Activated naive CD8-positive, alpha-beta T cell (primary cell): ENCODE measurements around the gene BIVM.

Experiments
- H3K27ac Mint-ChIP-seq: one replicate; pipeline ENCODE4 v1.8.0; 2021; ENCODE audit warnings: mixed read lengths
- H3K27me3 Mint-ChIP-seq: one replicate; pipeline ENCODE4 v1.8.0; 2021; ENCODE audit warnings: mixed read lengths
- H3K36me3 Mint-ChIP-seq: one replicate; pipeline ENCODE4 v1.8.0; 2021; ENCODE audit warnings: mixed read lengths
- H3K4me1 Mint-ChIP-seq: one replicate; pipeline ENCODE4 v1.8.0; 2021; ENCODE audit warnings: low read depth, mixed read lengths
- H3K4me3 Mint-ChIP-seq: one replicate; pipeline ENCODE4 v1.8.0; 2021; ENCODE audit warnings: mild to moderate bottlenecking, mixed read lengths
- H3K9me3 Mint-ChIP-seq: one replicate; pipeline ENCODE4 v1.8.0; 2021; ENCODE audit warnings: low read depth, mixed read lengths

Gene BIVM

DNA sequence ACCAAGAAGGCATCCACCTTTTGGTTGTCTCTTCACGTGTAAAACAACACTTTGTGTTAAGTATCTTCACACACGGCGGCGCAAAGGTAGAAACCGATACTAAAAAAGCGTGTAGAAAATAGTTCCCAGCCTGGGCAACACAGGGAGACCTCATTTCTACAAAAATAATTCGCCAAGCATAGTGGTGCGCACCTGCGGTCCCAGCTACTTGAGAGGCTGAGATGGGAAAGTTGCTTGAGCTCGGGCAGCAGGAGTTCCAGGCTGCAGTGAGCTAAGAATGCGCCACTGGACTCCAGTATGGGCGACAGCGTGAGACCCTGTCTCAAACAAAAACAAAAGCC lies 46.3 kb downstream of the BIVM start:
- no peaks in the 10 kb centered on the region for H3K27me3 Mint-ChIP-seq
- no peaks in the 10 kb centered on the region for H3K36me3 Mint-ChIP-seq
- peak overlapping the region; percentile 99 for H3K27ac Mint-ChIP-seq
- peak overlapping the region; percentile 99 for H3K4me3 Mint-ChIP-seq
- peaks cover 36% of the 10 kb centered on the region for H3K4me1 Mint-ChIP-seq
- no peaks in the 10 kb centered on the region for H3K9me3 Mint-ChIP-seq

DNA sequence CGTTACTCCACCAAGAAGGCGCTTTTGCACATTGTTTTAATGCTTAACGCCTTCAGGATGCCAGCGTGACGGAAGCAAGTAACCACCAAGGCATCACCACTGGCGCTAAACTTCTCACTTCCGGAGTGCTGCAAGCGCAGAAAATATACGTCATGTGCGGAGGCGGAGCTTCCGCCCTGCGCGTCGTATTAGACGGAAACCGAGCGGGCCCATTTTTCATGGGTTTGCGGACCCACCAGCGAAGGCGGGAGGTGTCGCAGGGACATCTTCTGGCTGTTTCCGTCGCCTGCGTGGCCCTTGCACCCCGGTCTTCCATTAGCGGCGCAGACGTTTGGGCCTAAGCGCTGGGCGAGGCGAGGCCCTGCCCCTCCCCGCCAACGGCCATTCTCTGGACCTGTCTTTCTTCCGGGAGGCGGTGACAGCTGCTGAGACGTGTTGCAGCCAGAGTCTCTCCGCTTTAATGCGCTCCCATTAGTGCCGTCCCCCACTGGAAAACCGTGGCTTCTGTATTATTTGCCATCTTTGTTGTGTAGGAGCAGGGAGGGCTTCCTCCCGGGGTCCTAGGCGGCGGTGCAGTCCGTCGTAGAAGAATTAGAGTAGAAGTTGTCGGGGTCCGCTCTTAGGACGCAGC lies 46.8 kb downstream of the BIVM start, which contains the start of gene ERCC5:
ERCC5 (plus strand) TSS at position 403 of the 631 bp plus-strand sequence. CDS start 235 bp downstream, outside the sequence.
- no peaks in the 10 kb centered on the region for H3K27me3 Mint-ChIP-seq
- no peaks in the 10 kb centered on the region for H3K9me3 Mint-ChIP-seq
- H3K4me3 Mint-ChIP-seq: peak within 1 kb of the TSS; percentile 99
- H3K4me1 Mint-ChIP-seq: peaks cover 41% of the 10 kb centered on the region
- peak within 1 kb of the TSS; percentile 99 for H3K27ac Mint-ChIP-seq
- H3K36me3 Mint-ChIP-seq: no peaks in the 10 kb centered on the region

DNA sequence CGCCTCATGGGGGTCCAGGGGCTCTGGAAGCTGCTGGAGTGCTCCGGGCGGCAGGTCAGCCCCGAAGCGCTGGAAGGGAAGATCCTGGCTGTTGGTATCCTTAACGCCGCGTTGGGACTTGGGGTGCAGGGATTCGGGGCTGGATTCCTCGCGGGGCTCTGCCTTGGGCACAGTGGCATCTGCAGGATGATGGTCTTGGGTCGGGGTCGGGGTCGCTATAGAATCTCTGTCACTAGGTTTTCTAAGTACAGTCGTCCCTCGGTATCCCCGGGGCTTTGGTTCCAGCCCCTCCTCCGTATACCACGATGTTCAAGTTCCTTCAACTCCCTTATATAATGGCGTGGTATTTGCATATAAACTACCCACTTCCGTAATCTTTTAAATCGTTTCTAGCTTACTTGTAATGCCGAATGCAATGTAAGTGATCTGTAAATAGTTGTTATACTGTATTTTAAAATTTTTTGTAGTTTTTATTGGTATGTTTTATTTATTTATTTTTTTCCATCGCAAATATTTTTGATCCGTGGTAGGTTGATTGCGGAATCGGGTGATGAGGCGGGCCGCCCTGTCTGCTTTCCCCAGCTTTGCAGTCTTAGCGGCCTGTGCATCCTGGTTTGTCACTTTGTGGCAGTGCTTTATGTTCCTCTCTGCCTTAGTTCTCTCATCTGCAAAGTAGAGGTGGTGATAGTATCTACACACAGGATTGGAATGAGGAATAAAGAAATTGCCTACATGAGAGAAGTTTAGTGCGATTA lies 47.5 kb downstream of the BIVM start:
- Mint-ChIP-seq H3K27me3 (no peaks in the 10 kb centered on the region), H3K9me3 (no peaks in the 10 kb centered on the region), H3K27ac (peak overlapping the region; percentile 99), H3K4me3 (peak overlapping the region; percentile 99), H3K4me1 (peaks cover 44% of the 10 kb centered on the region), H3K36me3 (no peaks in the 10 kb centered on the region)

DNA sequence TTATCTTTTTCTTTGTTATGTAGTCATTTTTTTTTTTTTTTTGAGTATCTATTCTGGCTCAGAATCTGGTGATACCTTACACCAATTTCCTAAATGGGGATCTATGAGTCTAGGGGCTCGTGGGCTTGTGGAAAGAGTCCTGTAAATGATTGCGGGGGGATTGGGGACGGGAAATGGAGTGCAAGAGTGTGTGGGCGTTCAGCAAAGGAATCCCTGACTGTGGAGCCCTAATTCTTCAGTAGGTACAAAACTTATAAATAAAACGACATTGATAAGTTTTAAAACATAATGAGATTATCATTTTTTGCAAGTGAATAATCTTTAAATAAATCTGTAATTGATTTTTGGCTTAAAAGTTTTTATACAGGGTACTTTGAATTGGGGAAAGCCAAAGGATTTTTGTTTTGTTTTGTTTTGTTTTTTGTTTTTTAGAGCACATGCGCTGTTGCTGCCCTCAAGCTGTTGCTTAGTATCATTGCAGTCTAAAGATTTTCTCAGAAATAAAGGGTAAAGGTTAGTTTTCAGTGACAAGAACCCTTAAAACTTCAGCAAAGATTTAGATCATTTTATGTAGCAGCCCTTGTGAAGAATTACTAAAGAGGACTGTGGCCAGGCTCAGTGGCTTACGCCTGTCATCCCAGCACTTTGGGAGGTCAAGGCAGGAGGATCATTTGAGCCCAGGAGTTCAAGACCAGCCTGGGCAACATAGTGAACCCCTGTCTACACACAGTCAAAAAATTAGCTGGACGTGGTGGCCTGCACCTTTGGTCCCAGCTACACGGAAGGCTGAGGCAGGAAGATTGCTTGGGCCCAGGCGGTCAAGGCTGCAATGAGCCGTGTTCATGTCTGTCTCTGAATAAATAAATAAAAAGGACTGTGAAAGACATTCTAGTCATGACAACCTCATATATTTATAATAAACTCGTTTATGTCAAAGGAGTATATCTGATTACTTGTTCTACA lies 48.6 kb downstream of the BIVM start:
- no peaks in the 10 kb centered on the region for H3K36me3 Mint-ChIP-seq
- H3K4me3 Mint-ChIP-seq: peak overlapping the region; percentile 99
- no peaks in the 10 kb centered on the region for H3K9me3 Mint-ChIP-seq
- H3K27me3 Mint-ChIP-seq: no peaks in the 10 kb centered on the region
- peaks cover 49% of the 10 kb centered on the region for H3K4me1 Mint-ChIP-seq
- peak overlapping the region; percentile 99 for H3K27ac Mint-ChIP-seq

DNA sequence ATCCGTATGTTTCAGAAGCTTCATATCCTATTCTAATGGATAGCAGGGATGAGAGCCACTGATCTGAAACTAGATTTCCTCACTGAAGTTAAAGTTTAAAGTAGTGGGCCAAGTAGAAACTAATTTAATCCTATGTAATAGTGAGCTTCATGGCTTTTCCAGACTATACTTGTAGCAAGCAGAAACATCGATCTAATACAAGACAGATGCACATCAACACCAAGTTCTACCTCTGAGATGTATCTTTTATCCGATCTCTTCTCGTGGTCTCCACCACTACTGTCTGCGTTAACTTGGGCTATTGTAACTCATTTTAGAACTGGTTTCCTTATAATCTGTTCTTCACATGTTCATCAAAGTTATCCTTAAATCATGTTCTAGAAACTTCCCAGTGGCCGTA lies 50.0 kb downstream of the BIVM start:
- Mint-ChIP-seq H3K4me3 (peak overlapping the region; percentile 22), H3K27ac (peak overlapping the region; percentile 81), H3K4me1 (peaks cover 61% of the 10 kb centered on the region), H3K27me3 (no peaks in the 10 kb centered on the region), H3K9me3 (no peaks in the 10 kb centered on the region), H3K36me3 (peaks cover 3% of the 10 kb centered on the region)

DNA sequence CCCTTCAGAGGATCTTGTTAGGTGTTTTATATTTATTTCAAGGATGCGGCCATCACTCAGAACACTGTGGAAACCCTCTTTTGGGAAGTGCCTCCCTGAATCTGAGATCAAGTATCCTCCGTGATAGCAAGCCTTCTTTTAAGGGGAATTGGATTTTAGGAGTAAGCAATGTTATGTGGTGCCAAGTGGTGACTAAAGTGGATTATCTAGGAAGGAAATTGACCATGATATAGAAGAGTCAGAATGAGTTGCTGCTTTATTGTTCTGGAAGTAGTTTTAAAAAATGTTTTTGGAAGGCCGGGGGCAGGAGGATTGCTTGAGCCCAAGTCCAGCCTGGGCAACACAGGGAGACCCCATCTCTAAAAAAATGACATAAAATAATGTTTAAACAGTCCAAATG lies 53.6 kb downstream of the BIVM start:
- Mint-ChIP-seq H3K9me3 (no peaks in the 10 kb centered on the region), H3K27ac (no peak overlapping the region), H3K4me1 (peaks cover 64% of the 10 kb centered on the region), H3K36me3 (peaks cover 12% of the 10 kb centered on the region), H3K4me3 (no peak overlapping the region), H3K27me3 (no peaks in the 10 kb centered on the region)

DNA sequence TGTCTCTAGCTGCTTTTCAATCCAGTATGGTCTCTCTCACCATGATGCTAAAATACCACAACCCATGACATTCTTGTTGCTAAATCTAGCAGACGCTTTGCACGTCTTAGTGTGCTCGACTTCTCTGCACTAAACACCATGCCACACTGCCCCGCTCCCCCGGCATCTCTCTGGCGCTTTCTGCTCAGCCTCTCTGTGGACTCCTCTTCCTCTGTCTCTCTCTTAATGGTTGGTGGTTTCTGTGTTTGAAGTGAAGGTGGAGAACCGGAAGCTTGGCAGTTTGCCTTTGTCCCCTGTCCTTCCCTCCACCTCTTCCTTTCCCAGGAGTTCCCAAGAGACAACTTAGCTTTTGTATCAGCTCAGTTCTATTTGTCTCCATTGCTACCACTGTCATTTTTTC lies 55.8 kb downstream of the BIVM start:
- H3K27ac Mint-ChIP-seq: peak overlapping the region; percentile 94
- H3K9me3 Mint-ChIP-seq: no peaks in the 10 kb centered on the region
- peaks cover 19% of the 10 kb centered on the region for H3K36me3 Mint-ChIP-seq
- H3K27me3 Mint-ChIP-seq: no peaks in the 10 kb centered on the region
- H3K4me3 Mint-ChIP-seq: peak overlapping the region; percentile 76
- peaks cover 50% of the 10 kb centered on the region for H3K4me1 Mint-ChIP-seq

DNA sequence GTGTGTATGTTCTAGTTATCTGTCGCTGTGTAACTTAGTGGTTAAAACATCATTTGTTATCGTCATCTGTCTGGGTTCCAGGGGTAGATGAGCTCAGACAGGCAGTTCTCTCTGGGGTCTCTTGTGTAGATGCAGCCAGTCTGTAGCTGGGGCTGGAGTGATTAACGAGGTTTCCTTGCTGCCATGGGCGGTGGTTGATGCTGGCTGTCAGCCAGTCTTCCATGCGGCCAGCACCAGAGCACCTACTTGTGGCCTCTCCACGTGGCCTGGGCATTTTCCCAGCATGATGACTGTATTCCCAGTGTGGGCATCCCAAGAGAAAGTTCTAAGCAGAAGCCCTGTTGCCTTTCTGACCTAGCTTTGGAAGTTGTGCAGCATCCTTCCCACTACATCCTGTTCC lies 57.6 kb downstream of the BIVM start:
- no peak overlapping the region for H3K4me3 Mint-ChIP-seq
- no peak overlapping the region for H3K27ac Mint-ChIP-seq
- H3K4me1 Mint-ChIP-seq: peaks cover 38% of the 10 kb centered on the region
- H3K36me3 Mint-ChIP-seq: peaks cover 19% of the 10 kb centered on the region
- no peaks in the 10 kb centered on the region for H3K27me3 Mint-ChIP-seq
- no peaks in the 10 kb centered on the region for H3K9me3 Mint-ChIP-seq

DNA sequence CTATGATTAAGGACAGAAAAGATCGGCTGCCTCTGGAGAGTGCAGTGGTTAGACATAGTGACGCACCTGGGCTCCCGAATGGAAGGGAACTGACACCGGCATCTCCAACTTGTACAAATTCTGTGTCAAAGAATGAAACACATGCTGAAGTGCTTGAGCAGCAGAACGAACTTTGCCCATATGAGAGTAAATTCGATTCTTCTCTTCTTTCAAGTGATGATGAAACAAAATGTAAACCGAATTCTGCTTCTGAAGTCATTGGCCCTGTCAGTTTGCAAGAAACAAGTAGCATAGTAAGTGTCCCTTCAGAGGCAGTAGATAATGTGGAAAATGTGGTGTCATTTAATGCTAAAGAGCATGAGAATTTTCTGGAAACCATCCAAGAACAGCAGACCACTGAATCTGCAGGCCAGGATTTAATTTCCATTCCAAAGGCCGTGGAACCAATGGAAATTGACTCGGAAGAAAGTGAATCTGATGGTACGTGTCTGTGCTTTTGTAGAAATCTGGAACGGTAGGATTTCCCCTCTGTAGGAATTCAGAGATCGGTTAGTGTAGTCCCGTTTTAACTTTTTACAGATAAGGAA lies 63.8 kb downstream of the BIVM start:
- Mint-ChIP-seq H3K27ac (peak overlapping the region; percentile 66), H3K4me3 (no peak overlapping the region), H3K36me3 (peaks cover 10% of the 10 kb centered on the region), H3K27me3 (no peaks in the 10 kb centered on the region), H3K4me1 (peaks cover 31% of the 10 kb centered on the region), H3K9me3 (no peaks in the 10 kb centered on the region)

DNA sequence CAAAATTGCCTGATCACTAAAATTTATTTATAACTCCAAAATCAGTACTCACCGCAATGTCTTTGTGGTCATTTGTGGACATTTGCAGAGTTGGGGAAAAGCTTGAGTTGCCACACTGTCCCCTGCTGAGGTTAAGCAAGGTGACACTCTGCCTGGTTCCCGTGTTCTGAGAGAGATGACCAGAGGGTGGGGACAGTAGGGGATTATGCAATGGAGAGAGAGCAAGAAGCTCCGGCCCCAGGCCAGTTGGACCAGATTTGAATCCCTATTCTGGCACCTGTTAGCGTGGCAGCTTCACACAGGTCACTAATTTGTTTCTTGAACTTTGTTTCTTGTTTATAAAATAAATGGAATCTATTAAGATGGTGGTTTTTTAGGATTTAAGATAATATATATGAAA lies 64.7 kb downstream of the BIVM start:
- peak overlapping the region; percentile 51 for H3K27ac Mint-ChIP-seq
- peaks cover 10% of the 10 kb centered on the region for H3K36me3 Mint-ChIP-seq
- no peaks in the 10 kb centered on the region for H3K27me3 Mint-ChIP-seq
- peaks cover 31% of the 10 kb centered on the region for H3K4me1 Mint-ChIP-seq
- H3K9me3 Mint-ChIP-seq: no peaks in the 10 kb centered on the region
- peak overlapping the region; percentile 10 for H3K4me3 Mint-ChIP-seq

DNA sequence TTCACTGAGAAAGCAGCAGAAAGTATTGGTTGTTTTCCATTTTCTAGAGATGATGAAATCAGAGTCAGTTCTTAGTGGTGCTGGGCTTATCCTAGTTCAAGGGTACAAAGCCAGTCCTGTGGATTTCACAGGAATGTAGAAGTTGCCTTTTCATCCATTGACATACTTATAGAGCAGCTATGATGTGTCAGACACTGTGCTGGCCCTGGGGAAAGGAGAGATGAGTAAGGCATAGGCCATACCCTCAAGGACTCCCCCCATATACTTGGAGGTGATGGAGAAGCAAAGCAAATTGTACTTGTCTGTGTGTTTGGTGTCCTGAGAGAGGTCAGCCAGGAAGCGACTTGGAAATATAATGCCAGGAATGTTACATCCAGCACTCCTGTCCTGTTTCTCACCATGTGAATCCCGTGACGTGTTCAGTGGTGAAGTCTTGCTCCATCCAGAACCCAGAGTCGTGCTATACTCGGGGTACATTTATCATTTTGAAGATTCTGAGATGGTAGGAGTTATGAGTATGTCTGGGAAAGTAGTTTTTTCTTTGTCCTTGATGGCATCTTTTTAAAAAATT lies 69.5 kb downstream of the BIVM start:
- Mint-ChIP-seq H3K4me1 (peaks cover 36% of the 10 kb centered on the region), H3K9me3 (no peaks in the 10 kb centered on the region), H3K36me3 (peaks cover 5% of the 10 kb centered on the region), H3K27me3 (no peaks in the 10 kb centered on the region), H3K27ac (peak overlapping the region; percentile 4), H3K4me3 (no peak overlapping the region)

DNA sequence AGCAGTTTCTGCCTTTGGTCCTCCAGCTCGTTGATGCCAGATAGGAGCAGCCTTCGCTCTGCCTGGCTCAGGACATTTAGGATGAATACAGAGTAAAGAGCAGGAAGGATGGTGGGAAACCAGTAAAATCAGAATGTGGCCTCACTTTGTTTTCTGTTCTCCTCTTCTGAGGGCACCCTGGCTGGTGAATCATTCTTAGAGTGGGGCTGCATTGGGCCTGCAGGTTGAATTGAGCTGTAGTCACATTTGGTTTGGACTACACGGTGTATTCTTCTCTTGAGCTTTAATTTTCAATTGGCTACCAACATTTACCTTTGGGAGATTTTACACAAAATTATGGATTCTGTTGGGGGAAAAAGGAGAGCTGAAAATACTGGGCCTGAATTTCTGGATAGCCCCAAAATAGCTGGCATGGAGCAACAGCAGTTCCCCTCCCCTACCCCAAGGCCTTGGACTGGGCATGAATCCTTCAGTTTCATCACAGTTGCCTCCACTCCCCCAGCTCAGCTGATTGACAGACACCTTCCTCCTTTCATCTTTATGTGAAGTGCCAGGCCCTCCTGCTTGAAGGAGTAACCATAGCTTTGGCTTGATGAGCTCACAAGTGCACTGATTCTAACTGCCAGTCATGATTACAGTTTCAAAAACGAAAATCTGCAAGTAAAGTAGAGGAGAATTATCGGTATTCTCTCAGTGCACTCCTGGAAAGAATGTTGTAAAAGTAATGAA lies 71.2 kb downstream of the BIVM start:
- Mint-ChIP-seq H3K27me3 (no peaks in the 10 kb centered on the region), H3K4me1 (peaks cover 22% of the 10 kb centered on the region), H3K27ac (peak overlapping the region; percentile 74), H3K36me3 (peaks cover 5% of the 10 kb centered on the region), H3K4me3 (no peak overlapping the region), H3K9me3 (no peaks in the 10 kb centered on the region)

DNA sequence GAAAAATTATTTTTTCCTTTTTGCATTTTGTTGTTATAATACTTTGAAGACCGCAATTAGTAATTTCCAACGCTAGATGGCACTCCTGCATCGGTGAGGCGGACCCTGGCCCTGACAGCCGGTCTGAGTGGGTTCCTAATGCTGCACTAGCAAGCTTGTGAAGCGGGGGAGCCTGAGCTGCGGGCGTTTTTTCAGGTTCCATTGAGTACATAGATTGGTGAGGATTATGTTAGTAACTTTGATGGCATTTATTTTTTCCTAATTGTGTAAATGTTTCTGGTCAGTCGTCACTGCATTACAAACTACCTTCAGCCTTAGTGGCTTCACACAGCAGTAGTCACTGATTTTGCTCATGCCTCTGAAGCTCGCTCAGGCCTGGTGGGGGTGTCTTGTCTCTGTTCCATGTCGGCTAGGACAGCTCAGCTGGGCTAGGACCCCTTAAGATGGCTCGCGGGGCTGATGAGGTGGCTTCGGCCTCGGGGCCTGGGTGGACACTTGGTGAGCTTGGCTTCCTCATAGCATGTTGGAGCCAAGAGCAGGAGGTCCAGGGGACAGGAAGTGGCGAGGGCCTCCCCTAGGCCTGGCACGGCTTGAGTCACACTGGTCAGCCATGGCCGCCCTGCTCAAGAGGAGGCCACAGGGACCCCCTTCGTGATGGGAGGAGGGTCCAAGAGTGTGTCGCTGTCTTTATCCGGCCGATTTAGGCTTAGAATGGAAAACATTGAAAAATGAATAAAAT lies 71.9 kb downstream of the BIVM start:
- Mint-ChIP-seq H3K36me3 (peaks cover 2% of the 10 kb centered on the region), H3K4me3 (no peak overlapping the region), H3K27ac (peak overlapping the region; percentile 74), H3K27me3 (no peaks in the 10 kb centered on the region), H3K9me3 (no peaks in the 10 kb centered on the region), H3K4me1 (peaks cover 19% of the 10 kb centered on the region)
